Right atrium auricular region (tissue), 2 donors: ENCODE measurements around the gene PPFIA3. TPM values are rescaled to one million over a fixed set of nuclear protein-coding genes. Genes with fewer than 3 reads are reported as not detected.

Source experiments
- DNase-seq: peaks from one replicate; pipeline ENCODE4 v3.0.0-alpha.2; 2019; ENCODE audit warnings: low spot score
- H3K27ac ChIP-seq, 2 donors: fragments of 200-600 bp; sonication (generic); 1 replicate in 1 of 2; 2 replicates in 1 of 2; pipeline ENCODE4 v1.5.1; 2016 to 2019
- H3K27me3 ChIP-seq, 2 donors: fragments of 200-600 bp; sonication (generic); one replicate each; pipeline versions ENCODE4 v1.5.1 to v1.6.0; 2017 to 2019
- H3K36me3 ChIP-seq: fragments of 200-600 bp; sonication (generic); one replicate; pipeline ENCODE4 v1.5.1; 2016
- H3K4me1 ChIP-seq, 2 donors: fragments of 200-600 bp; sonication (generic); one replicate each; pipeline versions ENCODE4 v1.5.1 to v1.6.0; 2017 to 2019
- H3K4me3 ChIP-seq, 2 donors: fragments of 200-600 bp; sonication (generic); 1 replicate in 1 of 2; 2 replicates in 1 of 2; pipeline ENCODE4 v1.5.1; 2017 to 2019; ENCODE audit warnings: mild to moderate bottlenecking in 1 of 2, moderate library complexity in 1 of 2
- H3K9me3 ChIP-seq, 2 donors: fragments of 200-600 bp; sonication (generic); one replicate each; pipeline ENCODE4 v1.5.1; 2019
- total RNA-seq, 2 donors: library from RNA; depleted of rRNA; stranded (reverse); fragments of >200 nt; gene quantifications; one replicate each; pipeline ENCODE4 v1.1.0, GENCODE V29; 2016
- TF ChIP-seq, protein P1 (sequence below), 2 donors: fragments of 200-600 bp; sonication (generic); IDR thresholded peaks; one replicate each; pipeline ENCODE4 v1.5.1; 2019; ENCODE audit warnings: antibody characterized with exemption in 2 of 2

PPFIA3 gene
- total RNA-seq, 2 donors from 2014 or later = 5.0 to 6.8 TPM

DNA sequence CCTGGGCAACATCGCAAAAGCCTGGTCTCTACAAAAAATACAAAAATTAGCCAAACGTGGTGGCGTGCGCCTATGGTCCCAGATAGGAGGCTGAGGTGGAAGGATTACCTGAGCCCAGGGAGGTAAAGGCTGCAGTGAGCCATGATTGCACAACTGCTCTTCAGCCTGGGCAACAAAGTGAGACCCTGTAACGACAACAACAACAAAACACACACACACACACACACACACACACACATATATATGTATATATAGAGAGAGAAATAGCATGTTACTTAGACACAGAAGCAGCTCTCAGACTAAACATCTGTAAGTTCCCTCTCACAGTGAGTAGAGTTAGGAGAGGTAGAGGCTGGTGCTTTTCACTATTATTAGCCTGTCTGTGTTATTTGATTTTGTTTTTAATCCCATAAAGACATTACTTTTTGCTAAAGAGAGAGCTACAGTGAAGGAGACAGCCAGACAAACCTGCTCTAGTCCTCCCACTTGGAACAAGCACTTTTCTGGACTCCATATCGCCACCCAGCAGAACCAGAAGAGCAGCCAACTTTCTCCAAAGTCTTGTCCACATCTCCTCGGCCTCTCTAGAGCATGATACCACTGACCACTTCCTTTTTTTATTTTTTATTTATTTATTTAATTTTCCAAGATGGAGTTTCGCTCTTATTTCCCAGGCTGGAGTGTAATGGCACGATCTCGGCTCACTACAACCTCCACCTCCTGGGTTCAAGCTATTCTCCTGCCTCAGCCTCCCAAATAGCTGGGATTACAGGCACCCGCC, 7.9 kb upstream of the PPFIA3 start:
- Histone ChIP-seq H3K4me3 (no peak overlapping the region), H3K27me3 (no peaks in the 10 kb centered on the region), H3K27ac (no peak overlapping the region), H3K4me1 (peaks cover 0 to 28% of the 10 kb centered on the region in 2 donors), H3K36me3 (peaks cover 27% of the 10 kb centered on the region), H3K9me3 (no peaks in the 10 kb centered on the region)
- TF ChIP-seq, protein P1, sequence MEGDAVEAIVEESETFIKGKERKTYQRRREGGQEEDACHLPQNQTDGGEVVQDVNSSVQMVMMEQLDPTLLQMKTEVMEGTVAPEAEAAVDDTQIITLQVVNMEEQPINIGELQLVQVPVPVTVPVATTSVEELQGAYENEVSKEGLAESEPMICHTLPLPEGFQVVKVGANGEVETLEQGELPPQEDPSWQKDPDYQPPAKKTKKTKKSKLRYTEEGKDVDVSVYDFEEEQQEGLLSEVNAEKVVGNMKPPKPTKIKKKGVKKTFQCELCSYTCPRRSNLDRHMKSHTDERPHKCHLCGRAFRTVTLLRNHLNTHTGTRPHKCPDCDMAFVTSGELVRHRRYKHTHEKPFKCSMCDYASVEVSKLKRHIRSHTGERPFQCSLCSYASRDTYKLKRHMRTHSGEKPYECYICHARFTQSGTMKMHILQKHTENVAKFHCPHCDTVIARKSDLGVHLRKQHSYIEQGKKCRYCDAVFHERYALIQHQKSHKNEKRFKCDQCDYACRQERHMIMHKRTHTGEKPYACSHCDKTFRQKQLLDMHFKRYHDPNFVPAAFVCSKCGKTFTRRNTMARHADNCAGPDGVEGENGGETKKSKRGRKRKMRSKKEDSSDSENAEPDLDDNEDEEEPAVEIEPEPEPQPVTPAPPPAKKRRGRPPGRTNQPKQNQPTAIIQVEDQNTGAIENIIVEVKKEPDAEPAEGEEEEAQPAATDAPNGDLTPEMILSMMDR (IDR thresholded peaks at IDR 0.05) = no peak
- no peak for DNase-seq

DNA sequence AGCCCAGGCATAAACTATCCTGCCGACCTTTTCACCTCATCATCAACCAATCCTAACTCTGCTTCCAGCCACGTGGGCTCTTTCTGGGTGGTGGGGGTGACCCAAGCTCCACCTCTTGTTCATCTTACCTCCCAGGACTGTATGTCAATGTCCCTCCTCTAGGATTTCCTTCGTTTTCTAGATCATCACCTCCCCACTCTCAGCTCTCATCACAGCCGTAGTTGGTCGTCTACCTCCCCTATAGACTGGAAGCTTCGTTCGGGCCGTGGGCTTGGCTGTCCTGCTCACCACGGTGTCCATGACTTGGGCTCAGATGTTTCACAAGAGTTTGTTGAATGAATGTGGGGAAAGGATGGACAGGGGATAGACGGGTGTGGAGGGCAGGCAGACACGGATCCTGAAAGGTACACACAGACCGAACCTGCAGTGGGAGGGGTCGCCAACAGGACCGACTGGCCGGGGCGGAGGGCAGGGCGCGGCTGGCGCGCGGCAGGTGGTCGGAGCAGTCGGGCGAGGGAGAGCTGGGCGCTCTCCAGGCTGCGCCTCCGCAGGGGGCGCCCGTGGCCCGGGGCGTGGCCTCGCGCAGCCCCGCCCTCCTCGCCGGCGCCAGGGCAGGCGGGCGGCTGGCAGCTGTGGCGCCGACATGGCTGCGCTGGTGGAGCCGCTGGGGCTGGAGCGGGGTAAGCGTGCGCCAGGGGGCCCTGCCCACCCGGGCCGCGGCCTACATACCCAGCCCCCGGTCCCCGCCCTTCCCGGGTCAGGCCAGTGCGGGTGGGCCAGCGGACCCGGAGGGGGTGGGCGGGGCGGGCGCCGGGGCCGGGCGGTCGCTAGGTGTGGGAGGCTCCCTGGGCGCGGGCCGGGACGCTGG, 5.3 kb upstream of the PPFIA3 start, which contains the start of gene LIN7B:
LIN7B (plus strand) TSS at position 609 of the 868 bp plus-strand sequence; CDS start at position 644, 35 bp downstream.
- H3K9me3 ChIP-seq = no peaks in the 10 kb centered on the region
- peak within 1 kb of the TSS; percentile 86 to 91 for H3K27ac ChIP-seq
- peak within 1 kb of the TSS; percentile 74 to 94 for H3K4me3 ChIP-seq
- peaks cover 0 to 41% of the 10 kb centered on the region in 2 donors for H3K4me1 ChIP-seq
- no peak for DNase-seq
- no peaks in the 10 kb centered on the region for H3K27me3 ChIP-seq
- TF ChIP-seq, protein P1 (IDR thresholded peaks at IDR 0.05) = peak; percentile 47 to 60
- H3K36me3 ChIP-seq = peaks cover 1% of the 10 kb centered on the region

DNA sequence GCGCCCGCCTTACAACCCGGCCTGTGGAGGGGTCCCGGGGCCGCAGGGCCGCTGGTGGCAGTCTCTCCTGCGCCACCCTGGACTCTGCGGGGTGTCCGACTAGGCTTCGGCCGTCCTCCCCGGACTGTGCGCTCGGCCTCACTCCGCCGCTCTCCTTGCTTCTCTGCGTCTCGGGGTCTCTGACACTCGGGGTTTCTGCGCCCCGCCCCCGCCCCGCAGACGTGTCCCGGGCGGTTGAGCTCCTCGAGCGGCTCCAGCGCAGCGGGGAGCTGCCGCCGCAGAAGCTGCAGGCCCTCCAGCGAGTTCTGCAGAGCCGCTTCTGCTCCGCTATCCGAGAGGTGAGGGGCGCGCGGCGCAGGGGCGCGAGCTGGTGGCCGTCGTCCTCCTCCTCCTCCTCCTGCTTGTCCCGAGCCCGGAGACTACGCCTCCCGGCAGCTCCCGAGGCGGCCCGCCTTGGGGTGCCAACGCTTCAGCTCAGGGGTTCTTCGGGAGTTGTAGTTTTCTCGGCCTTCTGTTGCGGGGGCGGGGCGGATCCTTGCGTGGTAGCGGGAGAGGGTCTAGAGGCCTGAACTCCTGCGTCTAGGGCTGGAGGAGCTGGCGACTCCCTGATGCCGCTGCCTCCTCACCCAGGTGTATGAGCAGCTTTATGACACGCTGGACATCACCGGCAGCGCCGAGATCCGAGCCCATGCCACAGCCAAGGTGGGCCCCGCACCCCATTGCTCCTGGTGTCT, 4.5 kb upstream of the PPFIA3 start:
- Histone ChIP-seq H3K36me3 (no peaks in the 10 kb centered on the region), H3K27ac (peak overlapping the region; percentile 86 to 91), H3K4me3 (peak overlapping the region; percentile 74 to 94), H3K4me1 (peaks cover 0 to 48% of the 10 kb centered on the region in 2 donors), H3K27me3 (no peaks in the 10 kb centered on the region), H3K9me3 (no peaks in the 10 kb centered on the region)
- TF ChIP-seq, protein P1 (IDR thresholded peaks at IDR 0.05) = no peak
- DNase-seq = peak; percentile 74

DNA sequence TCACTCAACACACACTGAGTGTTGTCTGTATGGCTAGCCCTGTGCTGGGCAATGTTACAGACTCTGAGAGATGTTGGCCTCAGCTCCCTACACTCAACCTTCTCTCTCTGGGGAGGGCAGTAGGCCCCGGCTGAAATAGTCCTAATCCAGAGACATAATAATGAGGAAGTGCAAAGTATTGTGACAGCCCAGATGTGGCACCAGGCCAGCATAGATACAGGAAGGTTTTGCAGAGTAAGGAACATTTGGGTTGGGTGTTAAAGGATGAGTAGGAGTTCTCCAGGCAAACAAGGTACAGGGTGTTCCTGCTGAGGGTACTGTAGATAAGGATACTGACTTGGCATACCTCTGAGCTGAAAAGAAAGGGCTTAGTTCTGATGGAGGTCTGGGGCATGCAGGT, 2.8 kb upstream of the PPFIA3 start:
- Histone ChIP-seq H3K27ac (no peak overlapping the region), H3K36me3 (no peaks in the 10 kb centered on the region), H3K4me3 (no peak overlapping the region), H3K4me1 (peaks cover 0 to 44% of the 10 kb centered on the region in 2 donors), H3K9me3 (no peaks in the 10 kb centered on the region), H3K27me3 (no peaks in the 10 kb centered on the region)
- TF ChIP-seq, protein P1 (IDR thresholded peaks at IDR 0.05) = no peak
- DNase-seq = no peak
